B cell (primary cell): ENCODE measurements around the gene SYN1. TPM values are rescaled to one million over a fixed set of nuclear protein-coding genes. Genes with fewer than 3 reads are reported as not detected.

Source experiments
- ATAC-seq: fragments of 200-7000 bp; cut with Tn5 transposase; one replicate; pipeline ENCODE4 v1.10.0; 2021; ENCODE audit warnings: low read depth, mild to moderate bottlenecking, moderate number of reproducible peaks, moderate library complexity
- CTCF ChIA-PET: fragments of 350-600 bp; sonication (Branson Sonifier 250); formaldehyde crosslinking; loops from one replicate; lab custom pipeline; 2021; ENCODE audit warnings: antibody characterized with exemption, inconsistent platforms; lab: Charles Lee
- POLR2A ChIA-PET: fragments of 350-600 bp; sonication (Branson Sonifier 250); formaldehyde crosslinking; loops from one replicate; lab custom pipeline; 2021; ENCODE audit warnings: antibody characterized with exemption; lab: Charles Lee
- DNase-seq: peaks from one replicate; pipeline ENCODE4 v3.0.0; 2013
- H2AFZ ChIP-seq: 2 replicates; pipeline ENCODE4 v1.6.1; 2012; ENCODE audit warnings: mild to moderate bottlenecking, low read depth, low read length; ENCODE audit not compliant: insufficient read depth, poor library complexity, severe bottlenecking
- H3K27ac ChIP-seq, 2 donors: 1 replicate in 1 of 2; 2 replicates in 1 of 2; pipeline ENCODE4 v1.5.1; 2012 to 2013; ENCODE audit warnings: low read length in 2 of 2, mild to moderate bottlenecking in 2 of 2, moderate library complexity in 1 of 2
- H3K27me3 ChIP-seq, 4 experiments: fragments of 200-600 bp in 1 of 4; sonication (generic) in 1 of 4; replicated peaks in 1 of 4; 1 replicate in 2 of 4; 2 replicates in 2 of 4; pipeline versions ENCODE4 v1.6.1 to v1.7.0; 2013 to 2016; ENCODE audit warnings: low read length in 3 of 4, mild to moderate bottlenecking in 2 of 4, mixed read lengths in 1 of 4, moderate library complexity in 1 of 4; ENCODE audit not compliant: insufficient read depth in 4 of 4, control insufficient read depth in 3 of 4; ENCODE audit errors: control extremely low read depth in 1 of 4
- H3K36me3 ChIP-seq, 2 experiments: replicated peaks in 1 of 2; 1 replicate in 1 of 2; 2 replicates in 1 of 2; pipeline versions ENCODE4 v1.6.1 to v1.7.1; 2013; ENCODE audit warnings: low read length in 1 of 2; ENCODE audit not compliant: insufficient read depth in 2 of 2, control insufficient read depth in 1 of 2; ENCODE audit errors: control extremely low read depth in 1 of 2, extremely low read depth in 1 of 2
- H3K4me1 ChIP-seq, 2 donors: fragments of 200-600 bp in 1 of 2; sonication (generic) in 1 of 2; 1 replicate in 1 of 2; 2 replicates in 1 of 2; pipeline versions ENCODE4 v1.5.1 to v1.6.1; 2013 to 2017; ENCODE audit warnings: low read length in 2 of 2; ENCODE audit not compliant: control insufficient read depth in 2 of 2, insufficient read depth in 2 of 2
- H3K4me2 ChIP-seq: replicated peaks from 2 replicates; pipeline ENCODE3; 2012; ENCODE audit warnings: mild to moderate bottlenecking, low read depth, low read length; ENCODE audit not compliant: poor library complexity, severe bottlenecking
- H3K4me3 ChIP-seq, 5 experiments: fragments of 200-600 bp in 1 of 5; sonication (generic) in 1 of 5; 1 replicate in 3 of 5; 2 replicates in 2 of 5; pipeline versions ENCODE4 v1.5.1 to v1.7.0; 2011 to 2016; ENCODE audit warnings: low read length in 4 of 5, mild to moderate bottlenecking in 4 of 5, low read depth in 2 of 5, control low read depth in 1 of 5, moderate library complexity in 1 of 5; ENCODE audit not compliant: insufficient read depth in 1 of 5; ENCODE audit errors: control extremely low read depth in 1 of 5, extremely low read depth in 1 of 5
- H3K79me2 ChIP-seq: fragments of 200-600 bp; sonication (generic); one replicate; pipeline ENCODE4 v1.6.0; 2016; ENCODE audit warnings: low read length; ENCODE audit not compliant: control insufficient read depth, insufficient read depth
- H3K9ac ChIP-seq: fragments of 200-600 bp; sonication (generic); 2 replicates; pipeline ENCODE4 v1.6.1; 2017; ENCODE audit warnings: mild to moderate bottlenecking, low read length, moderate library complexity
- H3K9me3 ChIP-seq, 3 donors: one replicate each; pipeline versions ENCODE4 v1.6.1 to v1.7.1; 2013; ENCODE audit warnings: low read length in 2 of 3; ENCODE audit not compliant: control insufficient read depth in 2 of 3, insufficient read depth in 1 of 3; ENCODE audit errors: control extremely low read depth in 1 of 3
- H4K20me1 ChIP-seq: 2 replicates; pipeline ENCODE4 v1.6.0; 2012; ENCODE audit warnings: mild to moderate bottlenecking, low read length; ENCODE audit not compliant: insufficient read depth, control insufficient read depth, poor library complexity, severe bottlenecking
- H3K27ac Mint-ChIP-seq: one replicate; pipeline ENCODE4 v1.8.0; 2021; ENCODE audit warnings: mixed read lengths
- H3K27me3 Mint-ChIP-seq: one replicate; pipeline ENCODE4 v1.8.0; 2021; ENCODE audit warnings: mixed read lengths
- H3K4me1 Mint-ChIP-seq: one replicate; pipeline ENCODE4 v1.8.0; 2021; ENCODE audit warnings: mixed read lengths
- H3K4me3 Mint-ChIP-seq: one replicate; pipeline ENCODE4 v1.8.0; 2021; ENCODE audit warnings: mixed read lengths
- H3K9me3 Mint-ChIP-seq: one replicate; pipeline ENCODE4 v1.8.0; 2022; ENCODE audit warnings: mixed read lengths; ENCODE audit not compliant: insufficient read depth
- EZH2 ChIP-seq: IDR thresholded peaks from 2 replicates; pipeline ENCODE4 v1.6.1; 2012; ENCODE audit warnings: borderline replicate concordance, low read depth, mild to moderate bottlenecking, moderate library complexity, low read length; ENCODE audit not compliant: insufficient read depth, poor library complexity, severe bottlenecking
- WGBS: methylation state at CpG from one replicate; pipeline ENCODE4 v1.1.5; 2013; ENCODE audit warnings: missing lambda C conversion rate; ENCODE audit not compliant: insufficient coverage; 5-methylcytosine and 5-hydroxymethylcytosine counted together
- intact Hi-C: fragments of 100-400 bp; cut with micrococcal nuclease; formaldehyde crosslinking; loops from one replicate; pipeline ENCODE4 v1.10.0; 2022
- polyA plus RNA-seq: library from polyadenylated mRNA; depleted of rRNA; stranded (reverse); fragments of >200 nt; gene quantifications from 2 replicates; pipeline ENCODE4 v1.2.3, GENCODE V29; 2012
- total RNA-seq, 2 donors: library from RNA; stranded (reverse); fragments of 120-200 nt in 1 of 2; gene quantifications; 1 replicate in 1 of 2; 2 replicates in 1 of 2; pipeline versions ENCODE4 v1.2.3 to v1.2.4, GENCODE V29; 2013 to 2022
- TF ChIP-seq, protein P1 (sequence below): fragments of 200-600 bp; IDR thresholded peaks from one replicate; pipeline ENCODE4 v1.8.0; 2022; ENCODE audit warnings: antibody characterized with exemption, mild to moderate bottlenecking

The SYN1 gene
- total and polyA plus RNA-seq, 2 donors (not counting 1 experiment from before 2014, with no cell fraction given), result not detected

DNA sequence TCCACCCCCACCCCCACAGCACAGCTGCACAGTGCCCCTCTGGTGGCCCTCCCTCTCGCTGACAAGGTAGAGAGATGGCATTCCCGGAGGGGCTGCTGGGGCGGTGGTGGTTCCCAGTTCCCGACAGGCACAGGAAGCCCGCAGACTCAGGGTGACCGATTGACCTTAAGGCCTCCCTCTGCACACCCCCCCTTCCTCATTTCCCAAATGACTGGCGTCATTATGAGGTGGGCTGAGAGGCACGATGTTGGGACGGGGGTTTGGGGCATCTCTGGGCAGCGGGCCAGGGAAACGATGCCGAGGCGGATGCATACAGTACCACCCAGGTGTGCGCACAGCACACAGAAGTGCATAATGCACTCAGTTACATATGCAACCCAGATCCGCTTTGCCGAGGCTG lies 41.0 kb downstream of the SYN1 start:
- Histone ChIP-seq H4K20me1 (no peaks in the 10 kb centered on the region), H3K4me1 (peaks cover 5 to 13% of the 10 kb centered on the region in 2 donors), H2AFZ (no peak overlapping the region), H3K9me3 (no peaks in the 10 kb centered on the region), H3K4me3 (no peak overlapping the region), H3K4me2 (no peak overlapping the region), H3K9ac (no peak overlapping the region), H3K27me3 (peaks cover 0 to under 1% (median 0%) of the 10 kb centered on the region in 4 experiments), H3K27ac (no peak overlapping the region), H3K36me3 (no peaks in the 10 kb centered on the region), H3K79me2 (no peaks in the 10 kb centered on the region)
- 65% methylated on average over 6 of the region's 16 CpGs for WGBS
- DNase-seq, result no peak
- Mint-ChIP-seq H3K9me3 (no peaks in the 10 kb centered on the region), H3K27me3 (peaks cover 14% of the 10 kb centered on the region), H3K4me1 (peaks cover 12% of the 10 kb centered on the region), H3K4me3 (no peak overlapping the region), H3K27ac (no peak overlapping the region)
- ATAC-seq, result no peak
- intact Hi-C loops, result no loop called here
- TF ChIP-seq EZH2, result no peak
- TF ChIP-seq, protein P1, sequence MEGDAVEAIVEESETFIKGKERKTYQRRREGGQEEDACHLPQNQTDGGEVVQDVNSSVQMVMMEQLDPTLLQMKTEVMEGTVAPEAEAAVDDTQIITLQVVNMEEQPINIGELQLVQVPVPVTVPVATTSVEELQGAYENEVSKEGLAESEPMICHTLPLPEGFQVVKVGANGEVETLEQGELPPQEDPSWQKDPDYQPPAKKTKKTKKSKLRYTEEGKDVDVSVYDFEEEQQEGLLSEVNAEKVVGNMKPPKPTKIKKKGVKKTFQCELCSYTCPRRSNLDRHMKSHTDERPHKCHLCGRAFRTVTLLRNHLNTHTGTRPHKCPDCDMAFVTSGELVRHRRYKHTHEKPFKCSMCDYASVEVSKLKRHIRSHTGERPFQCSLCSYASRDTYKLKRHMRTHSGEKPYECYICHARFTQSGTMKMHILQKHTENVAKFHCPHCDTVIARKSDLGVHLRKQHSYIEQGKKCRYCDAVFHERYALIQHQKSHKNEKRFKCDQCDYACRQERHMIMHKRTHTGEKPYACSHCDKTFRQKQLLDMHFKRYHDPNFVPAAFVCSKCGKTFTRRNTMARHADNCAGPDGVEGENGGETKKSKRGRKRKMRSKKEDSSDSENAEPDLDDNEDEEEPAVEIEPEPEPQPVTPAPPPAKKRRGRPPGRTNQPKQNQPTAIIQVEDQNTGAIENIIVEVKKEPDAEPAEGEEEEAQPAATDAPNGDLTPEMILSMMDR, result no peak
- ChIA-PET POLR2A (no interaction called here), CTCF (no interaction called here)

DNA sequence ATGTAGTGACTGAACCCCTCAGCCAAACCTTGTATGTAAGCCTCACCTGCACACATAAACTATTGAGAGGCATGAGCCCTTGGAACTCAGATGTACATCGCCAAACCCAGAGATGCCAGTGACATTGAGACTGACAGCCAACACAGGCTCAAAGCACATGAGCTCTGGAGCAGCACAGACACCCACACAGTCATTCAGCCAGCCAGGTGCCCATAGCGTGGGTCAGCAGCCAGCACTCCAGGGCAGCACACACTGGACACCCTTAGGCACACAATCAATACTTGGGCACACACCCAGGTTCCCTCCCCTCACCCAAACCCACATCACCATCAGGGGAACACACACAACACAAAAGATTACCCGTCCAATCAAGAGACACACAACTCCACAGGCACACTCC lies 41.8 kb downstream of the SYN1 start:
- Mint-ChIP-seq H3K27ac (no peak overlapping the region), H3K9me3 (no peaks in the 10 kb centered on the region), H3K4me3 (no peak overlapping the region), H3K27me3 (peaks cover 19% of the 10 kb centered on the region), H3K4me1 (peaks cover 12% of the 10 kb centered on the region)
- DNase-seq (no peak), ATAC-seq (no peak)
- no peaks in the 10 kb centered on the region for H3K79me2 ChIP-seq
- no peaks in the 10 kb centered on the region for H4K20me1 ChIP-seq
- H3K36me3 ChIP-seq, result no peaks in the 10 kb centered on the region
- H3K9ac ChIP-seq, result no peak overlapping the region
- ChIA-PET POLR2A (no interaction called here), CTCF (no interaction called here)
- H3K4me3 ChIP-seq, result no peak overlapping the region
- 100% methylated on average over 3 of the region's 3 CpGs for WGBS
- H2AFZ ChIP-seq, result no peak overlapping the region
- H3K9me3 ChIP-seq, result no peaks in the 10 kb centered on the region
- H3K4me2 ChIP-seq, result no peak overlapping the region
- H3K4me1 ChIP-seq, result peaks cover 5 to 13% of the 10 kb centered on the region in 2 donors
- no peak overlapping the region for H3K27ac ChIP-seq
- TF ChIP-seq EZH2, result no peak
- TF ChIP-seq, protein P1, result no peak
- intact Hi-C loops, result no loop called here
- peaks cover 0 to 7% (median 0%) of the 10 kb centered on the region in 4 experiments for H3K27me3 ChIP-seq
